ENCODE data around the gene NKAIN1. TPM values are rescaled to one million over a fixed set of nuclear protein-coding genes. Genes with fewer than 3 reads are reported as not detected.

Gene NKAIN1
- total RNA-seq, 1 experiment from 2014 or later, result 36.8 TPM

- POLR2A ChIA-PET, result no interaction called here
- no peak for DNase-seq (ENCODE audit: low spot score)
Measured at GRCh38 chr1:31222176-31222575, 17.5 kb downstream of the NKAIN1 start.

More at GRCh38 chr1:31222176-31222575, 17.5 kb downstream of the NKAIN1 start:
- no peaks in the 10 kb centered on the region for H3K27me3 Mint-ChIP-seq (ENCODE audit: low read depth)
- no peak for TF ChIP-seq ZNF219 (CRISPR knock-in tag; IDR thresholded peaks at IDR 0.05; ENCODE audit: borderline replicate concordance)
- no peak for TF ChIP-seq JAZF1 (CRISPR knock-in tag; IDR thresholded peaks at IDR 0.05)
- no peak for TF ChIP-seq AFF4 (CRISPR knock-in tag; IDR thresholded peaks at IDR 0.05; ENCODE audit: borderline replicate concordance)
- no peak for TF ChIP-seq E2F4 (CRISPR knock-in tag; IDR thresholded peaks at IDR 0.05; ENCODE audit: borderline replicate concordance, low read depth)
- TF ChIP-seq EMX1 (CRISPR knock-in tag; IDR thresholded peaks at IDR 0.05), result no peak
- TF ChIP-seq ZBTB21 (CRISPR knock-in tag; IDR thresholded peaks at IDR 0.05; ENCODE audit: borderline replicate concordance), result no peak
- no peak for TF ChIP-seq STAT6 (CRISPR knock-in tag; conservative IDR thresholded peaks at IDR 0.05; ENCODE audit: low read depth)
- no peak for TF ChIP-seq GTF2I (CRISPR knock-in tag; conservative IDR thresholded peaks at IDR 0.05)
- no peak for TF ChIP-seq CDX4 (CRISPR knock-in tag; IDR thresholded peaks at IDR 0.05; ENCODE audit: borderline replicate concordance)
- no peak for TF ChIP-seq TEAD1 (CRISPR knock-in tag; IDR thresholded peaks at IDR 0.05)
- no peak for TF ChIP-seq ZNF425 (CRISPR knock-in tag; conservative IDR thresholded peaks at IDR 0.05)
- no peak for TF ChIP-seq ZNF138 (CRISPR knock-in tag; conservative IDR thresholded peaks at IDR 0.05)
- TF ChIP-seq CBFB (CRISPR knock-in tag; IDR thresholded peaks at IDR 0.05; ENCODE audit: low read depth), result no peak
- TF ChIP-seq ATF6 (CRISPR knock-in tag; IDR thresholded peaks at IDR 0.05), result no peak
- H3K9me3 Mint-ChIP-seq, result no peaks in the 10 kb centered on the region
- H3K4me3 Mint-ChIP-seq, result no peak overlapping the region
- CTCF ChIA-PET, result interaction anchor here (0.5 kb wide), 1 partner anchor 25 kb away, joined by 4 read pairs; no protein-coding TSS in a partner anchor
- H3K4me1 Mint-ChIP-seq, result peaks cover 18% of the 10 kb centered on the region
- no peaks in the 10 kb centered on the region for H3K36me3 Mint-ChIP-seq
- ATAC-seq, result no peak
- H3K27ac Mint-ChIP-seq, result no peak overlapping the region
